BJ (cell line): ENCODE measurements around the gene VEGFD. TPM values are rescaled to one million over a fixed set of nuclear protein-coding genes. Genes with fewer than 3 reads are reported as not detected.

ENCODE experiments used
- CTCF ChIA-PET: fragments of 350-600 bp; formaldehyde crosslinking; extraction: SDS; loops from one replicate; lab custom pipeline; 2021; ENCODE audit warnings: antibody characterized with exemption, inconsistent platforms; lab: Yijun Ruan, JAX
- POLR2A ChIA-PET: fragments of 300-600 bp; sonication (Branson Sonifier 250); formaldehyde crosslinking; extraction: SDS; loops from one replicate; lab custom pipeline; 2021; ENCODE audit warnings: antibody characterized with exemption; lab: Charles Lee
- DNase-seq: peaks from one replicate; pipeline ENCODE4 v3.0.0-alpha.2; 2011; ENCODE audit warnings: low read depth
- H3K27me3 ChIP-seq: 2 replicates; pipeline ENCODE4 v1.6.0; 2011; ENCODE audit warnings: low read length; ENCODE audit not compliant: control insufficient read depth, insufficient read depth
- H3K36me3 ChIP-seq: 2 replicates; pipeline ENCODE4 v1.5.1; 2011; ENCODE audit warnings: low read length; ENCODE audit not compliant: control insufficient read depth, insufficient read depth
- H3K4me3 ChIP-seq: 2 replicates; pipeline ENCODE4 v1.5.1; 2011; ENCODE audit warnings: low read depth, mild to moderate bottlenecking, control low read depth, low read length
- polyA plus RNA-seq: library from polyadenylated mRNA; depleted of rRNA; stranded (reverse); fragments of >200 nt; gene quantifications from 2 replicates; pipeline ENCODE4 v1.2.3, GENCODE V29; 2011
- TF ChIP-seq, protein P1 (sequence below): IDR thresholded peaks from 2 replicates; pipeline ENCODE4 v1.5.1; 2011; ENCODE audit warnings: low read depth, mild to moderate bottlenecking, control low read depth, inconsistent platforms, low read length, moderate library complexity; ENCODE audit not compliant: insufficient read depth

VEGFD gene
- polyA plus RNA-seq, 1 experiment: 0.07 TPM

DNA sequence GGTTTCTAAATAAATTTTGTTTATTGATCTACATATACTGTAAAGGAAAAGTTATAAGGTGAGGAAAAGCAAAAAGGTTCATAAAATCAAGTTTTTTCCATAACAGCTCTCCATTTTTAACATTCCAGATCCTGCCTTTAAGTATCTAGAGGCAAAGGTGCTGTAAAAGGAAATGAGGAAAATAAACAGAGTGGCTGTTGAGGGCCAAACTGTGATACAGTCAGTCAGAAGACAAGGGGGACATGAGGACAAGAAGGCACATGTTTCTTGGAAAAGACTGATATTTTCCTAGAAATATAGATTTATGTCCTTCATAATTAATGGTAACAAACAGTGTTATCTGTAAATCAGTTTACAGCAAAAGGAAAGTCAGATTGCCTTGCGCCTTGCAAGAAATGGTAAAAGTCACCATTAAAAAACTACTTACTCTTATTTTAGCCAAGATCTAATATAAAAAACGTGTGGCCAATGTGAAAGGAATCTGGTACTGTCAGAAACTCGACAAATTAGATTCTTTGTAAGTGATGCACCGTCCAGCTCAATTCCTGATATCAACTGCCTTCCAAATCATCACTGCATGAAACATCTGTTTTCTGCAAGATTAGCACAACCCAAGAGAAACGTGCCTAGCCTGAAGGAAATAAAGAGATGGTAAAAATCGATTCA, 34.0 kb upstream of the VEGFD start:
- ChIA-PET CTCF (no interaction called here), POLR2A (no interaction called here)
- DNase-seq: peak; percentile 79
- TF ChIP-seq, protein P1, sequence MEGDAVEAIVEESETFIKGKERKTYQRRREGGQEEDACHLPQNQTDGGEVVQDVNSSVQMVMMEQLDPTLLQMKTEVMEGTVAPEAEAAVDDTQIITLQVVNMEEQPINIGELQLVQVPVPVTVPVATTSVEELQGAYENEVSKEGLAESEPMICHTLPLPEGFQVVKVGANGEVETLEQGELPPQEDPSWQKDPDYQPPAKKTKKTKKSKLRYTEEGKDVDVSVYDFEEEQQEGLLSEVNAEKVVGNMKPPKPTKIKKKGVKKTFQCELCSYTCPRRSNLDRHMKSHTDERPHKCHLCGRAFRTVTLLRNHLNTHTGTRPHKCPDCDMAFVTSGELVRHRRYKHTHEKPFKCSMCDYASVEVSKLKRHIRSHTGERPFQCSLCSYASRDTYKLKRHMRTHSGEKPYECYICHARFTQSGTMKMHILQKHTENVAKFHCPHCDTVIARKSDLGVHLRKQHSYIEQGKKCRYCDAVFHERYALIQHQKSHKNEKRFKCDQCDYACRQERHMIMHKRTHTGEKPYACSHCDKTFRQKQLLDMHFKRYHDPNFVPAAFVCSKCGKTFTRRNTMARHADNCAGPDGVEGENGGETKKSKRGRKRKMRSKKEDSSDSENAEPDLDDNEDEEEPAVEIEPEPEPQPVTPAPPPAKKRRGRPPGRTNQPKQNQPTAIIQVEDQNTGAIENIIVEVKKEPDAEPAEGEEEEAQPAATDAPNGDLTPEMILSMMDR: no peak
- Histone ChIP-seq H3K4me3 (no peak overlapping the region), H3K36me3 (no peaks in the 10 kb centered on the region), H3K27me3 (no peaks in the 10 kb centered on the region)

DNA sequence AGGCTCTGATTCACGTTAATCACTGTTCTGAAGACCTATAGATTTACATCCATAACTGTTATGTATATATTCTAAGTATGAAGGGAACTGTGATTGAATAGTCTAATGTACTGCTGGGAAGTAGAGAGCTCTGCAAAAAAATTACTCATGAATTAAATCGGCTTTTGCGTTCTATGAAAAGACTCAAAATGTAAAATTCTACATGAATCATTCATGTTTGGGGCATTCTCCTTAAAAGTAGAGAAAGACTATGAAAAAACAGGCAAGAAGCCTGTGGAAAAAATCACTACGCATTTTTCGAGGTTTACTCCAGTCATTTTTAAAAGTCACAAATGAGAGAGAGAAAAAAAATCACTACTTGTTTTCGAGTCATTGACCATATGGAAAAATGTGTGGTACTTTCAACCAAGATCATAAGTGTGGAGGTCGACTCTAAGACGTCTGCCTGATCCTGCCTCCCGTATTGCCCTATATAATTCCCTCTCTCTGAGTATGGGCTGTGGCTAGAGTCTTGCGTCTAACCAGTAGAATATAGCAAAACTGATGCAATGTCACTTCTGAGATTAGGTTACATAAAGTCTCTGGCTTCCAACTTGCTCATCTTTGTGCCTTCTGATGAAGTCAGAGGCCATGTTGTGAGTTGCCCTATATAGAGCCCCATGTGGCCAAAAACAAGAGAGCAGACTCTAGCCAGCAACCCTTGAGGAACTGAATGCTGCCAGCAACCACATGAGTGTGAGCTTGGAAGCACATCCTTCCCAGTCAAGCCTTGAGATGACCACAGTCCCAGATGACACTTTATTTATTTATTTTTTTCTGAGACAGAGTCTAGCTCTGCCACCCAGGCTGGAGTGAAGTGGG, 32.1 kb upstream of the VEGFD start:
- TF ChIP-seq, protein P1: no peak
- DNase-seq: no peak
- Histone ChIP-seq H3K36me3 (no peaks in the 10 kb centered on the region), H3K4me3 (no peak overlapping the region), H3K27me3 (no peaks in the 10 kb centered on the region)
- CTCF ChIA-PET: no interaction called here
- POLR2A ChIA-PET: no interaction called here

DNA sequence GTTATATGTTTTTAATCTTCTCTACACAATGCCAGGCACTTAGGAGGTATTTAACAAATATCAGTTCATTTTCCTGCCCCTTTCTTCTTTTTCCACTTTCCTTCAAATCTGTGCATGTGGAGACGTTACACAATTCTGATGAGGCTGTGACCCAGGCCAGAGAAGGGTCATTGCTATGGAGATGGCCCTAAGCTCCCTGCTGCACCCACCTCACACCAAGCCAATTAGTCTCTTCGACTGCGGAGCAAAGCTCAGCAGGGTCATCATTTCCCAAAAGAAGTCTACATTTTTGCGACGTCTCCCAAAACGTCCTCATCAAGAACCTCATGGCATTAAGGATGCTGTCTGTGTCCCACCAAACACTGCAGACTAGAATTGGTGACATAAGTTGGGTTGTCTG, 28.9 kb upstream of the VEGFD start:
- ChIA-PET POLR2A (no interaction called here), CTCF (interaction anchor here (1.1 kb wide), 1 partner anchor 10 kb away, joined by 3 read pairs; no protein-coding TSS in a partner anchor)
- no peak for DNase-seq

DNA sequence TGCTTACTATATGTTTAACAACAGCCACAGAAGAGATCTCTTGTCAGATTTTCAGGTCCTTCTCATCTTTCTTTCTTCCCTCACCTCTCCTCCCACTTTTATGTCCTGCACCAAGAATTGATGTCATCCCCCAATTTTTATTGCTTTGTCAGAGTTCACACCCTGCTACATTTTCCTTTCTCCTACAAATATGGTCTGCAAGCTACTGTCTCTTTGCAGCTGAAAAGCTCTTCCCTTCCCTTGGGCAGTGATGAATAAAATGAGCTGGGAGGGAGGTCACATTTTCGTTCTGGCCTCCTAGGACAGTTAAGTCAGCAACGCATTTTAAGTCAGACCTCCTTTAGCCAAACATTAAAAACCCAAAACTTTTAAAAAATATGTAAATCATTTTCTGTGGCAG, 26.7 kb upstream of the VEGFD start:
- Histone ChIP-seq H3K27me3 (no peaks in the 10 kb centered on the region), H3K4me3 (no peak overlapping the region), H3K36me3 (no peaks in the 10 kb centered on the region)
- DNase-seq: no peak
- ChIA-PET POLR2A (no interaction called here), CTCF (no interaction called here)
- TF ChIP-seq, protein P1: no peak

More for the DNA sequence above, 28.9 kb upstream of the VEGFD start:
- H3K27me3 ChIP-seq: no peaks in the 10 kb centered on the region
- TF ChIP-seq, protein P1: no peak
- no peaks in the 10 kb centered on the region for H3K36me3 ChIP-seq
- no peak overlapping the region for H3K4me3 ChIP-seq

DNA sequence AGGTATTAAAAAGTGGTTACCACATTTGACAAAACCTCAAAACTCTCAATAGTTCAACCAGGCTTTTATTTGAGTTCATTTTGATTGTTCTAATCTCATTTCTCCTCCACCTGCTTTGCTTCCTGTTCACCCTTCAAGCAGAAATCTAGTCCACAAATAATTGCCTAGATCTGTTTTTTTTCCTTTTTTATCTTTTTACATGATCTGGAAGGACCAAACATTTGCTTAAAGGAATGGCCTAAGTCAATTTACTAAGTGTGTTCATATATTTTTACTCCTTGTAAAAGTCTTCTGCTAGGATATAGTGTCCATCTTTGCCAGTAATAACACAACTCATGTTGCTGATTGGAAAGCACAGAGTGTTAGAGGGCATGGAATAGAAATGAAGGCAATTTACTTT, 26.2 kb upstream of the VEGFD start:
- CTCF ChIA-PET: no interaction called here
- no peaks in the 10 kb centered on the region for H3K36me3 ChIP-seq
- H3K27me3 ChIP-seq: no peaks in the 10 kb centered on the region
- no peak for DNase-seq
- TF ChIP-seq, protein P1: no peak
- POLR2A ChIA-PET: no interaction called here
- H3K4me3 ChIP-seq: no peak overlapping the region
